Measurements from ENCODE around the gene PIAS2.
"Not testable (repeated sequence)": the region's sequence is repeated elsewhere in the genome, so short reads cannot be mapped to it uniquely, and the experiment has no call there.

The PIAS2 gene, protein sequence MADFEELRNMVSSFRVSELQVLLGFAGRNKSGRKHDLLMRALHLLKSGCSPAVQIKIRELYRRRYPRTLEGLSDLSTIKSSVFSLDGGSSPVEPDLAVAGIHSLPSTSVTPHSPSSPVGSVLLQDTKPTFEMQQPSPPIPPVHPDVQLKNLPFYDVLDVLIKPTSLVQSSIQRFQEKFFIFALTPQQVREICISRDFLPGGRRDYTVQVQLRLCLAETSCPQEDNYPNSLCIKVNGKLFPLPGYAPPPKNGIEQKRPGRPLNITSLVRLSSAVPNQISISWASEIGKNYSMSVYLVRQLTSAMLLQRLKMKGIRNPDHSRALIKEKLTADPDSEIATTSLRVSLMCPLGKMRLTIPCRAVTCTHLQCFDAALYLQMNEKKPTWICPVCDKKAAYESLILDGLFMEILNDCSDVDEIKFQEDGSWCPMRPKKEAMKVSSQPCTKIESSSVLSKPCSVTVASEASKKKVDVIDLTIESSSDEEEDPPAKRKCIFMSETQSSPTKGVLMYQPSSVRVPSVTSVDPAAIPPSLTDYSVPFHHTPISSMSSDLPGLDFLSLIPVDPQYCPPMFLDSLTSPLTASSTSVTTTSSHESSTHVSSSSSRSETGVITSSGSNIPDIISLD

DNA sequence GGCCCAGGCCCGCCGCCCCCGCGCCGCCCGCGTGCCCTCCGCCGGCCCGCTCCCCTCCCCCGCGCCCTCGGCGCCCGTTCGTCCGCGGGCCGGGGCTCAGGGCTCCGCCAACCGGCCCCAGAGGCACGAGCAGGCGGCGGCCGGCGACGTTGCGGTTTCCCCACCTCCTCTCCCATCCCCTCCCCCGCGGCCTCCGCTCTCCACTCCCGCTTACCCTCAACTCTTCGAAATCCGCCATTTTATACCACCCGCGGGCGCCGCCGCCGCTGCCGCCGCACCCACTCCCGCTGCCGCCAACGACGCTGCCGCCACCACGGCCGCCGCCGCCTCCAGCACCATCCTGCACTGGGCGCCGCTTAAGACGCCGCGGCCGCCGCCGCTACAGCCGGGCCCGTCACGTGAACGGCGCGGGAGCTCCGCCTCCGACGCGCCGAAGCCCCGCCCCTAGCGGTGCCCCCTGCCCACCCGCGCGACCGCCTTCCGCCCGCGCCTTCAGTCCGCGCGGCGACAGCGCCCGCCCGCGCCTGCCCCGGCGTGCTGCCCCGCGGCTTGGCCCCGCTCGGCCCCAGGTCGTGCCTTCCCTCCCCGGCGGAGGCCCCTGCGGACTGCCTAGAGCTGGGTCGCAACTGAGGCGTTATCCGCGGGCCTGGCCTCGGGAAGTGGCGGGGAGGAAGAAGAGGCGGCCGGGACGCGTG lies at the start of gene PIAS2, which contains the start of gene KATNAL2:
Gene PIAS2, minus strand, starts transcription at position 400 of the 695 bp plus-strand sequence. Its CDS starts 162 bp downstream, at position 238.
Gene KATNAL2, plus strand, starts transcription at position 495 of the 695 bp plus-strand sequence. CDS start 29,271 bp downstream, outside the sequence.
- Histone ChIP-seq H3K27ac (peak within 1 kb of the TSS; percentile 83), H3K27me3 (replicated peaks) (no peaks in the 10 kb centered on the region), H3K4me3 (ENCODE audit: low read depth, low read length) (peak within 1 kb of the TSS; percentile 81), H3K36me3 (replicated peaks) (no peaks in the 10 kb centered on the region)
- peak; percentile 22 for DNase-seq
- in situ Hi-C loops (cut with HindIII; ENCODE audit: low pct_ligation_motif_present, low sequenced_read_pairs), result no loop called here
- TF ChIP-seq, protein P1, sequence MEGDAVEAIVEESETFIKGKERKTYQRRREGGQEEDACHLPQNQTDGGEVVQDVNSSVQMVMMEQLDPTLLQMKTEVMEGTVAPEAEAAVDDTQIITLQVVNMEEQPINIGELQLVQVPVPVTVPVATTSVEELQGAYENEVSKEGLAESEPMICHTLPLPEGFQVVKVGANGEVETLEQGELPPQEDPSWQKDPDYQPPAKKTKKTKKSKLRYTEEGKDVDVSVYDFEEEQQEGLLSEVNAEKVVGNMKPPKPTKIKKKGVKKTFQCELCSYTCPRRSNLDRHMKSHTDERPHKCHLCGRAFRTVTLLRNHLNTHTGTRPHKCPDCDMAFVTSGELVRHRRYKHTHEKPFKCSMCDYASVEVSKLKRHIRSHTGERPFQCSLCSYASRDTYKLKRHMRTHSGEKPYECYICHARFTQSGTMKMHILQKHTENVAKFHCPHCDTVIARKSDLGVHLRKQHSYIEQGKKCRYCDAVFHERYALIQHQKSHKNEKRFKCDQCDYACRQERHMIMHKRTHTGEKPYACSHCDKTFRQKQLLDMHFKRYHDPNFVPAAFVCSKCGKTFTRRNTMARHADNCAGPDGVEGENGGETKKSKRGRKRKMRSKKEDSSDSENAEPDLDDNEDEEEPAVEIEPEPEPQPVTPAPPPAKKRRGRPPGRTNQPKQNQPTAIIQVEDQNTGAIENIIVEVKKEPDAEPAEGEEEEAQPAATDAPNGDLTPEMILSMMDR (IDR thresholded peaks at IDR 0.05; ENCODE audit: low read depth, low read length, missing control alignments), result no peak

DNA sequence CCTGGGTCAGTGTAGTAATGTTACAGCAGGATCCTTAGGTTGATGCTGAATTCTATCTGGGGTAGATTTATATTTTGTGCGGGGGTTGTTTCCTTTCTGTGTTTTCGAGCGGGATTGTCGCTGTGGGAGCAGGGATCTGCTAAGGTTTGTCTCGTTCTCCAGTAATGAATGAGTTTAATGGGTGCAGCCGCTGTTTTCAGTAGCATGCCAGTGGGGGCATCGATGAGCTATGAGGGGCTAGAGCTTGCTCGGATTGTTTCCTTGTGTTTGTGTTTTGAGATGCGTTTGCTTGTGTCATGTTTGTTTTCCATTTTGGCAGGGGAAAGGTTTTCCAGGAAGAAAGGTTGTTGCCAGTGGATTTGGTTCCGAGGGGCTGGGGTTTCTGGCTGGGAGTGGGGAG lies 49.0 kb upstream of the PIAS2 start:
- DNase-seq; H3K4me3 ChIP-seq (ENCODE audit: low read depth, low read length); H3K27me3 ChIP-seq (replicated peaks); in situ Hi-C loops (cut with HindIII; ENCODE audit: low pct_ligation_motif_present, low sequenced_read_pairs); H3K36me3 ChIP-seq (replicated peaks); H3K27ac ChIP-seq: not testable (repeated sequence)

DNA sequence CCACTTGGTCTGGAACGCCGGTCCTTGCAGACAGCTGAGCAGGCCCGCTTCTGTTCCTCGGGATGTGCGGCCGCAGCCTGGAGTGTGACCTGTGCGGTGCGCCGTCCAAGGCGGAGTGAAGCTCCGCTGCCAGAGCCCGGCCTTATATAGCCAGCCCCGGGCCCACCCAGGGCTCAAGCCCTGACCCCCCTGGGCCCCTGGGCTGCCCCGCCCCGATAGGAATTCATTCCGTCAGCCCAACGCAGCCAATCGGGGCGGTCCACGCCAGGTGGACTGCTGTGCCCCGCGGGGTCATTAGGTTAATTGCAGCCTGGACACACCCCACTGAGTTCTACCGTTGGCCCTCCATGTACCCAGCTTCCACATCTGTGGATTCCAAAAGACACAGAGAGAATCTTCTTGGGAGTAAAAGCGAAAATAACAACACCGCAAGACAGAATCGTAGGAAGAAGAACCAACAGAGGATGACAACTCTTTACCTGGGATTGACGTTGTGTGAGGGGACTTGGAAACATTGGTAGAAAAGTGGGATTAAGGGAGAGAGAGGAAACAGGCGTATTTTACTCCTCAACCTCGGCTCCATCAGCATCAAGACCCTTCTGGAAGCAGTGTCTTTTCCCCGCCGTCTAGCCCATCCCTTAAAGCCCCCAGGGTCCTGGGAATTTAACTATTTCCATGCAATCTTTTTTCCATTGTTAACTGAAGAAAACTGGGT lies 47.4 kb upstream of the PIAS2 start:
- DNase-seq; H3K4me3 ChIP-seq (ENCODE audit: low read depth, low read length); H3K36me3 ChIP-seq (replicated peaks); in situ Hi-C loops (cut with HindIII; ENCODE audit: low pct_ligation_motif_present, low sequenced_read_pairs); H3K27me3 ChIP-seq (replicated peaks); H3K27ac ChIP-seq: not testable (repeated sequence)

DNA sequence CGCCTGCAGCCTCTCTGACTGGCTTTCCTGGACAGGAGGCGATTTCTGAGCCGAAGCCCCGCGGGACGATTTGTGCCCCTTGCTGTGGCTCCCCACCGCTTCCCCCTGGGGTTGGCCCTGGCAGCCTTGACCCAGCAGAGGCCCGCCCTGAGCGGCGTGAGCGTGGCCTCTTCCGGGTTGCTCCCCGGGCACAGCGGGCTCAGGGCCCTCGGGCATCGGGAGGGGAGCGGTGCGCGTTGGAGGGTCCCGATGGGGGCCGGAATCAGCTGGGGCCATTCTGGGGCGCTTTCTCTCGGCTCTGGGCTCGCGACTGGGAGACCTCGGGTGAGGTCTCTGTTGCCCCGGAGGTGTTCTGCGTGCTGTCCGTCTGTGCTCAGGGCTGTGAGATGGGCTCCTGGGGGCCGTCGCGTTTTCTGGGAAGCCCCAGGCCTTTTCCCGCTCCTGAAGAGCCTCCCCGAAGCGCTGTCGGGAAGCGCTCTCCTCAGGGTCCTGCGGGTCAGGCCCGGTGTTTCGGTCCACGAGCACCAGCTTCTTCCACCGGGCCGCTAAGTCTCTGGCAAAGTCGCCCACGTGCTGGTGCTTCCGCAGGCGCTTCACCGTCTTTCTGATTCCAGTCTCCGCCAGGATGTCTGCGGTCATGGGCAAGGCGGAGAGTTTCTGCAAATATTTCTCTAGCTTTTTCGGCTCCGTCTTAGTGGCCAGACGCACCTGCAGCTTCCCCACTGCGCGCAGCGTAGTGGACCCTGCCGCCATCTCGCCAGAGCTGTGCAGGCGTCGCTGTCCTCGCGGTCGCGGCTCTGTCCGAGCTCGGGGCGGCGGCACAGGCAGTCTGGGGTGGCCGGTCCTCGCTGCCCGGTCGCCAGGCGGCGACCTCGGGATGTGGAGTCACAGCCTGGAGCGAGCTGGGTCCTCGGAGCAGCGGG lies 46.6 kb upstream of the PIAS2 start:
- H3K4me3 ChIP-seq (ENCODE audit: low read depth, low read length); DNase-seq; H3K36me3 ChIP-seq (replicated peaks); H3K27me3 ChIP-seq (replicated peaks); H3K27ac ChIP-seq; in situ Hi-C loops (cut with HindIII; ENCODE audit: low pct_ligation_motif_present, low sequenced_read_pairs): not testable (repeated sequence)

DNA sequence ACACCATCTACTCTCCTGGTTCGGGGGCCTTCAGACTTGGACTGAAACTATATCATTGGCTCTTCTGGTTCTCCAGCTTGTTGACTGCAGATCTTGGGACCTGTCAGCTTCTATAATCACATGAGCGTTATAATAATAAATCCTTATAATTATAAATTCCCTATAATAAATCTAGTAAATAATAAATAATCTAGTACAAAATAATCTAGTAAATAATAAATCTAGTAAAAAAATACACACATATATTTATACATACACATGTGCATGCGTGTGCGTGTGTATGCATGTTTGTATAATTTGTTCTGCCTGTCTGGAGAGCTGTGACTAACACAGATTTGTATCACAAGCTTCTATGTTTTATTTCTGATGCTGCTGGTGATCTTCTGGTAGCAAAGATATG lies 40.9 kb upstream of the PIAS2 start:
- no peak overlapping the region for H3K27ac ChIP-seq
- TF ChIP-seq, protein P1 (IDR thresholded peaks at IDR 0.05; ENCODE audit: low read depth, low read length, missing control alignments), result no peak
- in situ Hi-C loops (cut with HindIII; ENCODE audit: low pct_ligation_motif_present, low sequenced_read_pairs), result no loop called here
- H3K4me3 ChIP-seq (ENCODE audit: low read depth, low read length), result no peak overlapping the region
- no peak for DNase-seq
- no peaks in the 10 kb centered on the region for H3K36me3 ChIP-seq (replicated peaks)
- H3K27me3 ChIP-seq (replicated peaks), result no peaks in the 10 kb centered on the region

DNA sequence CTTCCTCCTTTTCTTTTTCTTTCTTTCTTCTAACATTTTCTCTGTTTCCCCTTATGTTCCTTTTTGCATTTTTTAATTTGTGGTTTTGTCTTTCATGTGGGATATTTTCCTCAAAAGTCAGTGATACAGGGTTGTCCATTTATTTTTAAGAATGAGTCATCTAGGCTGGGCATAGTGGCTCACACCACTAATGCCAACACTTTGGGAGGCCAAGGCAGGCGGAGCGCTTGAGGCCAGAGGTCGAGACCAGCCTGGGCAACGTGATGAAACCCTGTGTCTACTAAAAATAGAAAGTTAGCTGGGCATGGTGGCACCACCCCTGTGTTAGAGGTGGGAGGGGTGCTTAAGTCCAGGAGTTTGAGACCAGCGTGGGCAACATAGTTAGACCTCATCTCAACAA lies 35.9 kb upstream of the PIAS2 start:
- in situ Hi-C loops (cut with HindIII; ENCODE audit: low pct_ligation_motif_present, low sequenced_read_pairs), result no loop called here
- TF ChIP-seq, protein P1 (IDR thresholded peaks at IDR 0.05; ENCODE audit: low read depth, low read length, missing control alignments), result no peak
- Histone ChIP-seq H3K27me3 (replicated peaks) (no peaks in the 10 kb centered on the region), H3K27ac (no peak overlapping the region), H3K36me3 (replicated peaks) (no peaks in the 10 kb centered on the region), H3K4me3 (ENCODE audit: low read depth, low read length) (no peak overlapping the region)
- no peak for DNase-seq
